Measurements from ENCODE around the gene CDS2. TPM values are rescaled to one million over a fixed set of nuclear protein-coding genes. Genes with fewer than 3 reads are reported as not detected.

CDS2 gene
- total RNA-seq, 1 donor from 2014 or later = 44.9 TPM

DNA sequence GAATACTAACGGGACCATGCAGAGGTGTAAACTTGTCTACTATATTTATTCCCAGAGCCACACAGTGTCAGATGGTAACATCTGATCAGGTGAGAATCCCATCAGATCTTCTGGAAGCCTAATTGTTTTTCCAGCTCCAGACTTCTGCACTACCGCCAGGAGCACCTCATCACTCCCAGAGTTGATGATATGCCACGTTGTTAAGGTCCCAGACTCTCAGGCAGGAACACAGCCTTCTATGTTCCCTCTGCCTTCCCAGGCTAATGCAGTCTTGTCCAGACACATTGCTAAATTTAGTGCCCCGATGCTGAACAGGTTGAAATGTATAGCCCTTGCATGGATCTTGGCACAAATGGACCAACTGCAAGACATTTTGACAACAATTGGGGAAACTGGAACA, 103.7 kb downstream of the CDS2 start:
- Mint-ChIP-seq H3K4me1 (peaks cover 10% of the 10 kb centered on the region), H3K4me3 (no peak overlapping the region), H3K36me3 (no peaks in the 10 kb centered on the region), H3K27me3 (ENCODE audit: low read depth) (peaks cover 20% of the 10 kb centered on the region), H3K27ac (no peak overlapping the region), H3K9me3 (peaks cover 4% of the 10 kb centered on the region)
- TF ChIP-seq CTCF (IDR thresholded peaks at IDR 0.05; ENCODE audit: unreplicated experiment) = no peak
- no peak for DNase-seq (ENCODE audit: low spot score in 2 of 2, unreplicated experiment in 2 of 2)

DNA sequence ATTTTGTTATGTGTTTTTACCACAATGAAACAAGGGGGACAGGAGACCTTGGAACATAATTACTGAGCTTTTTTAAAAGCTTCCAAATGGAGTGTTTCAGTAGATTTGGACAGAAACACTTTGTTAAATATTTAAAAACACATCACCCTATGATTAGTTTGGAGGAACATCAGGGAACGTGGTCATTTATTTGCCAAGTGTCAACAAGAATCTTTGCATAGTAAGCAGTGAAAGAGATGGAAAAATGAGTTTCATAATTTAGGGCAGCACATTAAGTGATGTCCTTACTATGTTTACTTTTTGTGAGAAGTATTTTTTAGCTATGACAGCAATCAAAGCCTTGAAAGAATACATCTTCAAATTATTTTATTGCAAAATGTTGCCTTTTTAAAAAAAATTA, 107.3 kb downstream of the CDS2 start:
- H3K27me3 Mint-ChIP-seq (ENCODE audit: low read depth) = peaks cover 48% of the 10 kb centered on the region
- H3K36me3 Mint-ChIP-seq = no peaks in the 10 kb centered on the region
- H3K27ac Mint-ChIP-seq = no peak overlapping the region
- H3K4me3 Mint-ChIP-seq = no peak overlapping the region
- DNase-seq (ENCODE audit: low spot score in 2 of 2, unreplicated experiment in 2 of 2) = no peak
- H3K4me1 Mint-ChIP-seq = peaks cover 3% of the 10 kb centered on the region
- TF ChIP-seq CTCF (IDR thresholded peaks at IDR 0.05; ENCODE audit: unreplicated experiment) = no peak
- peaks cover 15% of the 10 kb centered on the region for H3K9me3 Mint-ChIP-seq

- Mint-ChIP-seq H3K27ac (no peak overlapping the region), H3K27me3 (ENCODE audit: low read depth) (peaks cover 56% of the 10 kb centered on the region), H3K36me3 (no peaks in the 10 kb centered on the region), H3K4me3 (no peak overlapping the region), H3K4me1 (no peaks in the 10 kb centered on the region), H3K9me3 (peaks cover 17% of the 10 kb centered on the region)
- no peak for DNase-seq (ENCODE audit: low spot score in 2 of 2, unreplicated experiment in 2 of 2)
- TF ChIP-seq CTCF (IDR thresholded peaks at IDR 0.05; ENCODE audit: unreplicated experiment) = no peak
These were observed 108.2 kb downstream of the CDS2 start for GRCh38 chr20:5234978-5235377.

Other genes with a start within 250 kb of the CDS2 start
- 33.7 to 35.5 TPM (median 34.7 TPM) in 3 replicates for gene SLC23A2, start 125.5 kb upstream of the CDS2 start, total RNA-seq
- gene TMEM230, start 13.9 kb upstream of the CDS2 start, total RNA-seq = 60.7 to 66.5 TPM (median 64.7 TPM) in 3 replicates
- gene PCNA, start 7.0 kb upstream of the CDS2 start, total RNA-seq = 82.6 to 89.8 TPM (median 87.5 TPM) in 3 replicates
- 2.1 to 2.4 TPM (median 2.3 TPM) in 3 replicates for gene PROKR2, start 189.9 kb downstream of the CDS2 start, total RNA-seq